Pulmonary artery endothelial cell (primary cell): ENCODE data around the gene MKRN2. TPM values are rescaled to one million over a fixed set of nuclear protein-coding genes. Genes with fewer than 3 reads are reported as not detected.
"Not testable (repeated sequence)": the region's sequence is repeated elsewhere in the genome, so short reads cannot be mapped to it uniquely, and the experiment has no call there.

Source experiments
- DNase-seq: peaks from one replicate; pipeline ENCODE4 v3.0.0-alpha.2; 2011; ENCODE audit warnings: low read depth, low spot score
- total RNA-seq: library from RNA; depleted of rRNA; stranded (reverse); fragments of >200 nt; gene quantifications from 2 replicates; pipeline ENCODE4 v1.2.3, GENCODE V29; 2014

MKRN2 gene
- total RNA-seq, 1 donor from 2014 or later: 35.9 TPM

- no peak for DNase-seq
Measured at GRCh38 chr3:12629560-12629959, 72.7 kb downstream of the MKRN2 start.

GRCh38 chr3:12630292-12630691 lies 73.4 kb downstream of the MKRN2 start:
- DNase-seq: no peak

GRCh38 chr3:12630843-12631242 lies 74.0 kb downstream of the MKRN2 start:
- DNase-seq: not testable (repeated sequence)

GRCh38 chr3:12632523-12632922 lies 75.6 kb downstream of the MKRN2 start:
- DNase-seq: no peak

GRCh38 chr3:12633108-12633507 lies 76.2 kb downstream of the MKRN2 start:
- DNase-seq: no peak

Other genes with a start within 250 kb of the MKRN2 start
- gene TSEN2, start 72.6 kb upstream of the MKRN2 start, total RNA-seq: 14.8 and 18.5 TPM in 2 replicates
- gene MKRN2OS, start 11.6 kb upstream of the MKRN2 start, total RNA-seq: not detected in 2 replicates
- gene RAF1, start 107.0 kb downstream of the MKRN2 start, total RNA-seq: 89.0 and 112 TPM in 2 replicates
- gene TMEM40, start 202.2 kb downstream of the MKRN2 start, total RNA-seq: not detected in 2 replicates
- gene CAND2, start 239.6 kb downstream of the MKRN2 start, total RNA-seq: 3.3 and 4.7 TPM in 2 replicates